NCI-H2196 treated with DMSO at 0.1 percent for 48 hours (cell line): ENCODE data around the gene CD33.
"Not testable (repeated sequence)": the region's sequence is repeated elsewhere in the genome, so short reads cannot be mapped to it uniquely, and the experiment has no call there.

ENCODE experiments used
- DNase-seq: peaks from one replicate; lab custom pipeline; 2025; ENCODE audit not compliant: unreplicated experiment; lab: John Stamatoyannopoulos, UW

Gene CD33

DNA sequence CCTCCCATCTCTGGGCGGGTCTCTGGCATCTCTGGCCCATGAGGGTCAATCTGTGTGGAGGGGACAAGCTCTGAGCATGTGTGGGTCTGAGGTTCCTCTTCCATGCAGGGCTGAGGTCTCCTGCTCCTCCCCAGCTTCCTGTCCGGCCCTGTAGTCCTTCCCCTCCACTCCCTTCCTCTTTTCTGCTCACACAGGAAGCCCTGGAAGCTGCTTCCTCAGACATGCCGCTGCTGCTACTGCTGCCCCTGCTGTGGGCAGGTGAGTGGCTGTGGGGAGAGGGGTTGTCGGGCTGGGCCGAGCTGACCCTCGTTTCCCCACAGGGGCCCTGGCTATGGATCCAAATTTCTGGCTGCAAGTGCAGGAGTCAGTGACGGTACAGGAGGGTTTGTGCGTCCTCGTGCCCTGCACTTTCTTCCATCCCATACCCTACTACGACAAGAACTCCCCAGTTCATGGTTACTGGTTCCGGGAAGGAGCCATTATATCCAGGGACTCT is at the start of gene CD33:
Gene CD33 (plus strand): TSS at position 183 of the 496 bp plus-strand sequence. CDS start 39 bp downstream, at position 222.
- not testable (repeated sequence) for DNase-seq

DNA sequence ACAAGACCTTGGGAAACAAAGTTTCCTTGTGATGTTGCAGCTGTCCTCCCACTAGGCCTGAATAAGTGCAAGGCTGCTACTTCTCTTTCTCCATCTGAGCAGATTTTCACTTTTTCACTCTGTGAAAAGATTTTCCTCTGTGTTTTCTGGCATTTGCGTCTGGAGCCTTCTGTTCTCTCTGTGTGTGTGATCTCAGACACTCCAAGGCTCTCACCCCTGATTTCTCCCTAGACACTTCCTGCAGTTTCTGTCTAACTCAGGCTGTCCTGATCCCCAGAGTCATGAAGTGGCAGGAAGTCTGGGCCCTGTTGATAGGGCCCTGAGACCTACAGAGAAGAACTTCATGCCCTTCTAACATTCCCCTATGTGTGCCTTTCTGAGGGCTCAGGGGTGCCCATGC is 45.6 kb upstream of the CD33 start:
- DNase-seq, result no peak

DNA sequence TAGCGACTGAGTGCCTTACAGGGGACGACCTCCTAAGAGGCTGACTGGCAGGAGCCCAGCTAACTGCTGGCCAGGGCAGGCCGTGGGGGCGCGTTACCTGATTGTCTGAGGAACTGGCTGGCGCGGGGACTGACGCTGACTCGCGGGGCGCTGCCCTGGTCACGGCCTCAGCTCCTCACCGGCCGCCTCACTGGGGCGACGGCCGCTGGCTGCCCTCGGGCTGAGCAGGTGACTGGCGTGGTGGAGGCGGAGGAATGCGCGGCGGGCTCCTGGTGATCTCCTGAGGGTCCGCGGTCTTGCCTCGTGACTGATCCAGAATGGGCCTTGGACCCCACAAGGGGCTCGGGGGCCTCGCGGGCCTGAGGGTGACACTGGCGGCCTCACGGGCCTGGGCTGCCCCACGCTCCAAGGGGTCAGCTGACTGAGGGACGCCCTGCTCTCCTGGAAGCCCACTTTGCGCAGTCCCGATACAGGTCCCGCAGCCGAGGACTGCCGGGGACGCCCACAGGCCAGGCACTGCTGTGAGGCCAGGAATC is 43.4 kb upstream of the CD33 start:
- no peak for DNase-seq

DNA sequence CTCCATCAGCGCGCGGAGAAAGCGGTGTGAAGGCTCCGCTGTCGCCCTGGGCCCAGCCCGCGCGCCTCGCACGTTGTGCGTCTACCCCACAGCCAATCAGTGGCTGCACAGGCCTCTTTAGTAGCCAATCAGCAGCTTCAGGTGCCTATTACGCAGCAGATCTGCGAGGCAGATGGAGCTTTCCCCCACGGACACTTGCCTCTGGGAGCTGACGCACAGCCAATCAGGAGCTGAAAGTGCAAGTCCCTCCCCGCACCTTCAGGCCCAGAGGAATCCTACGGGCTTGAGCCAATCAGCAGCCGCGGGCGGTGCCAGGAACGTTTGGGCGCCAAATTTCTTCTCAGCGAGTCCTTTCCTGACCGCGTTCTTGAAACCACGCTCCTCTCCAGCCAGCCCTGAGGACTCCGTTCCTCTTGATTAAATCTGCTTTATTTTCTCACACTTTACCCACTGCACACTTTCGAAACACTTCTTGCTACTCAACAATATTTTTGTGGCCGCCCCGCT is 42.9 kb upstream of the CD33 start:
- DNase-seq, result no peak

DNA sequence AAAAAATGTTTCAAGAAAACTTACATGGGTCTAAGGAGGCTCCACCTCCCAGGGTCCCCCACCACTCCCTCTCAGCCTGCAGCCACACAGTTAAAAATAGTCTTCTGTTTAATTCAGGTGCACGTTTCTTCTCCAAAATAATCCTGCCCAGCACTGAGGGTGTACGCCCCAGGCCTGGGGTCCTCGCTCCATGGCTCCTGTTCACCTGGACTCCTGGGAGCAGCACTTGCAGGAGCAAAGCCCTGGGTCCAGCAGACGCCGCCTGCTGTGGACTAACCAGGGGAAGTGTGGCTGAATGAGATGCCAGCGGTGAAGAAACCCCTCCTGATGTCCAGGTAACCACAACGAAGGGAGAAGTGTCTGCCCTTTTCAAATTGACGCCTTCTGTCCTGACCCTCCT is 41.3 kb upstream of the CD33 start:
- no peak for DNase-seq

DNA sequence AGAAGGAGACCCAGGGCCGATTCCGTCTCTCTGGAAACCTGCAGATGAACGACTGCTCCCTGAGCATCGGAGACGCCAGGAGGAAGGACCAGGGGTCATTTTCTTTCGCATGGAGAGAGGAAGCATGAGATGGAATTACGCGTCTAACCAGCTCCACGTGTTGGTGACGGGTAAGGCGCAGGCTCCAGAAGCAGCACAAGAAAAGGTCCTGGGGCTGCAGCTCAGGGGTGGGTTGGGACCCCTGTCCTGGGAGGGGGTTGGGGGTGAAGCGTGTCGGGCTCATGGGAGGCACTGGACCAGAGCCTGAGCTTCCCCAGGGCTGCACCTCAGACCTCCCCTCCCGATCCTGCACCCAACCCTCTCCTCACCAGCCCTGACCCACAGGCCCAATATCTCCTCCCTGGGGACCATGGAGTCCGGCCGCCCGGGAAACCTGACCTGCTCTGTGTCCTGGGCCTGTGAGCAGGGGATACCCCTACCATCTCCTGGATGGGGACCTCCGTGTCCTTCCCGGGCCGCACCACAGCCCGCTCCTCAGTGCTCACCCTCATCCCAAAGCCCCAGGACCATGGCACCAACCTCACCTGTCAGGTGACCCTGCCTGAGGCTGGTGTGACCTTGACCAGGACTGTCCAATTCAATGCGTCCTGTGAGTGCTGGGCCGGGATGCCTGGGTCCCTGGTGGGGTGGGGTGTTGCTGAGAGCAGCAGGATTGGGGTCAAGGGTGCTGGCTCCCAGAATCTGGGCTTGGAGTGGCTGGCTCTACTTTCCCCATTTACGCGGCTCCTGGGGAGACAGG is 39.6 kb upstream of the CD33 start:
- DNase-seq, result no peak

DNA sequence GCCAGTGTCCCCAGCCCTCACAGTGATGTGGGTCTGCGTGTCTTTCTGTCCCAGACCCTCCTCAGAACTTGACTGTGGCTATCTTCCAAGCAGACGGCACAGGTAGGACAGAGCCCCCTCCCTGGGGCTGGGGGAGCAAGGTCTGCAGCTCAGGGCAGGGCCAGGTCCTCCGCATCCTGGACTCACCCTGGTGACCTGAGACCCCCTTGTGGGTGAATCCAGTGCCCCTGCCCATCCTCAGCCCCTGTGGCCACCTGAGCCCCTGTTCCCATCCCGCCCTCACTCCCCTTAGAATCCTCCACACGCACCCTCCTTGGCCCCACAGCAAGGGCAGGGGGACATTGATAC is 39.0 kb upstream of the CD33 start:
- no peak for DNase-seq

DNA sequence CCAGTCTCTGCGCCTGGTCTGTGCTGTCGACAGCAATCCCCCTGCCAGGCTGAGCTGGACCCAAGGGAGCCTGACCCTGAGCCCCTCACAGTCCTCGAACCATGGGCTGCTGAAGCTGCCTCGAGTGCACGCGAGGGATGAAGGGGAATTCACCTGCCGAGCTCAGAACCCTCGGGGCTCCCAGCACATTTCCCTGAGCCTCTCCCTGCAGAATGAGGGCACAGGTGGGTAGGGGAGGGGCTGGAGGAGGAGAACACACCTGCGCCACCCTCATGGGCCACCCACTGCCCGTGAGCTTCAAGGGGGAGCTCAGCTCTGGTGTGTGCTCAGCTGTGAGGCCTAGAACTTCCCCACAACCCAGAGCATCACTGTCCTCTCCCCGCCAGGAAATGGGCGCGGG is 38.6 kb upstream of the CD33 start:
- no peak for DNase-seq

DNA sequence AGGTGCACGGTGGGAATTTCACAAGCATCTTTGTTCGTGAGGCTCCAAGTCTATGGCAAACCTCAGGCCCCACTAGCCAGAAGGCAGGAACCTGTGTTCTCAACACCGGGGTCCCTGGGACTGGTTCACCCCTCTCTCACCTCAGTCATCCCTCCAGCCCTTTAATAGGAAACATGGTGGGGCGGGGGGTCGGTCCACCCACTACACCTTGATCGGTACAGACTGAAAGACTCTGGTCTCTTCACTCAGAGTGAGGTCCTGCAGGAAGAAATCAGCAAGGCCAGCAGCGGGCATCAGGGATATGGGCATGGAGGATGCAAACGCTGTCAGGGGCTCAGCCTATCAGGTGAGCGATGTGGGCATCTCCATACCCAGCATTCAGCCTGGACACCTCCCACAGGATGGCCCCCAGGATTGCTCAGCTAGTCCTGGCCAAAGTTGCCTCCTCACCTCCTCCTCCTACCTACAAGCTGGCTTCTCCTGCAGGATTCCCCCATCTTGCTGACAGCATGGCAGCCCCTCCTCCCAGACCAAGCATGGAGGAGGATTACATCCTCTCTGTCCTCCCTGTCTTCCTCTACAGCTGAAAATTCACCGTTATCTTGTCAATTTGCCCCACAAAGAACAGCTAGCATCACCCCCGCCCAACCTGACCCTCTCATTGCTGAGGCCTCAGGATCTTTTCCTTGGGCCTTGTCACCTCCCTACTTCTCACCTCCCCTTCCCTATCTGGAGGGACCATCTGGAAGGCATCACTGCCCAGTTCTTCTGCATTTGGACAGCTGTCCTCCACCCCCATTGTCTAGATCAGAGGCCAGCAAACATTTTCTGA is 37.3 kb upstream of the CD33 start:
- no peak for DNase-seq

DNA sequence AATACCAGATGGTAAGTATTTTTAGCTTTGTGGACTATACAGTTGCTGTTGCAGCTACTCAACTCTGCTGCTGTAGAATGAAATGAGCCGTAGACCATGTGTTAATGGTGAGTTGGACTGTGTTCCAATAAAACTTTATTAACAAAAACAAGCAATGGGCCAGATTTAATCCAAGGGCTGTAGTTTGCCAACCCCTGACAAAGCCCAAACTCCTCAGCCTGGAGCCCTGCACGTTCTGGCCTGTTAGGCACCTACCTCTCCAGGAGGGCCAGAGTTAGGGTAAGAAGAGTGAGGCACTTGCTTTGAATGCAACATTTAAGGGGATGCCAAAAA is 36.7 kb upstream of the CD33 start:
- no peak for DNase-seq

DNA sequence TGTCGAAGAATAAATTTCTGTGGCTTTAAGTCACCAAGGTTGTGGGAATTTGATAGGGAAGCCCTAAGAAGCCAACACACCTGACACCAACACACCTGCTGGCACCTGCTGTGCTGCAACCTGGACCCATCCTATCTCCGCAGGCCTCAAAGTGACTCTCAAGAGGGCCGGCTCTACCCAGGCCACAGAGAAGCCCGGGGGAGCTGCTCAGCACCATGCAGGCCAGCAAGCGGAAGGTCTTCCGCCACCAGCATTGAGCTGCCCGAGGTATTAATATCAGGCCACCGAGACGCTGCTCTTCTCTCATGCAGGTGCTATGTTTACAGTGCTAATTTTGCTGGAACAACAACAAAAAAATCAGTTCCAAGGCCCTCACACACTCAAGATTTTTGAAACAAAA is 32.2 kb upstream of the CD33 start:
- DNase-seq, result no peak

DNA sequence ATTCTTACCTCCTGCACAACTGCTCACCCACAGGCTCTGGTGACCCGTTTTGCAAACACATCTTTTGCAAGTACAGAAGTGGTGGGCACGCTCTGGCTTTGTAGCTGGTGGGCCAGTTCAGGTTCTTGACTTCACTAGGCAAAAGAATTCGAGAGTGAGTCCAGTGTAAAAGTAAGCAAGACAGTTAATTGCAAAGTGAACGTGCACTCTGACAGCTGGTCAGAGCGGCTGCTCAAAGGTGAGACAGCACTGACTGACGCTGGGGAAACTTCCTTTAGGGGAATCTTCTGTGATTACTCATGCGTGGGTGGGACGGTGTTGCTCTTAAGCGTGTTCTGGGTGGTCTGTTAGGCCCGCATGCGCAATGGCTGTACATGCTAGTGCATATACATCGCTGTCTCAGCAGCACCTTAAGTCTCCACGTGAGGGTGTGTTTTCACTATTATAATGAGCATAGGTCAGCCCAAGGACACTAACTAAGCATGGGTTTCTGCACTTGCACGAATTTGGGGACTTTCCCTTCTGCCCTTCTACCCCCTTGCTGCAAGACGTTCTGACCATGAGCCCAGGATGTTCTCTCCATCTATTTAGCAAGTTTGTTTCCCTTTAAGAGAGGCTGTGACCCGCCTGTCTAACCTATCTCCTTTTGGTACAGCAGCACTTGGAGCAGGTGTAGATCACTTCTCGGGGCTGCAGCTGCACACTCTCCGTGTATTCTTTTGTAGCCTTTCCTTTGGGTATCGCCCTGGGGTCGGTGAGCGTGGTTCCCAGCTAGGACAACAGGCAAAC is 30.2 kb upstream of the CD33 start:
- DNase-seq, result no peak

DNA sequence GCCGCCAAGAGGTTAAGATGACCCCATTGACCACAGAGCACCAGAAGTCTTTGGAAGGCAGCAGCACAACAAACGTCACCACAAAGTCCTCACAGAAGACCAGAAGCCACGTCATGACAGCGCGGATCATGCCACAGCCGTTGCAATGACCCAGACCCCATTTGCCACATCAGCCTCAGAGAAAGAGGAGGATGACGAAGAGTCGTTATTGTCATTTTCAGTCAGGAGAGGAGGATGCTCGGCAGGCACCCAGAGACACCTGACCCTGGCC is 29.6 kb upstream of the CD33 start:
- DNase-seq, result no peak

DNA sequence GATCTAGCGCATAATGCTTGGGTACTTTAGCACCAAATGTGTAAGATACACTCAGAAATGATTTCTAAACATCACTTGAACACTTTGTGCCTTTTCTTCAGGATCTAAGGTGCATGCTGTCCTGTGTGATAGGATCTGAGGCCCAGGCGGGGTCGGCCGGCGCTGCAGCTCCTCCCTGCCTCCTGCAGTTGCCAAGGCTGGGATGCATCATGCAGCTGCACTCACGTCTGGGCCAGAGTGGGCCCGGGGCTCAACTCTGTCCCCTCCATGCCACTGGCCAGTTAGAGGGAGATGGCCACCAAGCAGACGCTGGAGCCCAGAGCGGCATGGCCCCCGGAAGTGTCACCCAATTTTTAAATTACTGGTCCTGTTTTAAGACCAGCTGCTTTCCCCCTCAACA is 29.3 kb upstream of the CD33 start:
- no peak for DNase-seq

DNA sequence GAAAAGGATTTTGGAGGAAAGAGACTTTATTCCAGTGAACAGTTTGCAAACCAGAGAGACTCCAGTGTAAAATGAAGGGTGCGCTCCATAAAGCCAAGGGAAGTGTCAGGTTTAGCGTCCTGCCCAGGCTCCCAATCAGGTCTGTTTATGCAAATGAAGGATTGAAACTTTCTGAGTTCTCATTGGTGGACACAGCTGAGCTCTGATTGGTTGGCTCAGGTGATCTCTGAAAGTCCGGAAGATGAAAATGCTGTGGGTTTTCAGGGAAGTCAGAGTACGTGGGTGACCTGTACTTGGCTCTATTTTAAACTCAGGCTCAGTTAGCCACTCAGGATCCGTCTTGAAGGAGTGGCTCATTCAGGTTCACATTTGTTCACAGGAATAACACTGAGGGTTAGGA is 28.7 kb upstream of the CD33 start:
- no peak for DNase-seq

DNA sequence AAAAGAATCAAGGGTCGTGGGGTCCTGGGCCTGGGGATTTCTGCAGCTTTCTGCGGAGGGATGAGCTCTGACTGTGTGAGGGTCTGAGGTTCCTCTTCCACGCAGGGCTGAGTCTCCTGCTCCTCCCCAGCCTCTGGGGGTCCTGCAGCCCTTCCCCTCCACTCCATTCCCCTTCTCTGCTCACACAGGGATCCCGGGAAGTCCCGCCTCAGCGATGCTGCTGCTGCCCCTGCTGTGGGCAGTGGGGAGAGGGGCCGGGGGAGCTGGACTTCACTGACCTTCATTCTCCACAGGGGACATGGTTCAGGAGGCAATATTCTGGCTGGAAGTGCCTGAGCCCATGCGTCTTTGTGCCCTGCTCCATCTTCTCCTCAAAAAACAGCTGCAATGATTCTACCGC is 26.2 kb upstream of the CD33 start:
- DNase-seq, result no peak

DNA sequence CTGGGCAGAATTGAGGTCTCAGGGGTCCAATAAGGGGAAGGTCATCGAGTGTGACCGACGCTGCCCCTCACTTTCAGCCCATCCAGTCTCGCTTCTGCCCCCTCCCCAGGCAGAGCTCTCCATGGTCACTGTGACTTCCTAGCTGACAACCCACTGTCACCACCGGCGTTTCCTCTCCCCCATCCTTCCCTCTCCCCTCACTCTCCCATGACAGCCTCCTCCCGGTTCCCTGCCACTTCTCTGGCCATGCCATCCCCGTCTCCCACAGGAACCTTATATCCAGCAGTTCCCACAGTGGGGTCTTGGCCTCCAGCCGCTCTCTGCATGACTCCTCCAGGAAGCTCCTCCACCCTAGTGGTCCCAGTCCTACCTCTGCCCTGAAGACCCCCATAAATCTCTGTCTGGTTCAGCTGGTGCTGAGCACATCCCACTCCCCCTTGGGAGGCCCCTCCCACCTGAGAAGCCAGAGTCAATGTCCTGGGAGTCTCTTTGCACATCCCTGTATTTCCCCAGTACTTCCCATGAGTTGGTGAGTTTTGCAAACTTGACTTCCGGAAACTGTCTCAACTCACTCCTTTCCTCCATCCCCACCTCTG is 24.7 kb upstream of the CD33 start:
- DNase-seq, result no peak

DNA sequence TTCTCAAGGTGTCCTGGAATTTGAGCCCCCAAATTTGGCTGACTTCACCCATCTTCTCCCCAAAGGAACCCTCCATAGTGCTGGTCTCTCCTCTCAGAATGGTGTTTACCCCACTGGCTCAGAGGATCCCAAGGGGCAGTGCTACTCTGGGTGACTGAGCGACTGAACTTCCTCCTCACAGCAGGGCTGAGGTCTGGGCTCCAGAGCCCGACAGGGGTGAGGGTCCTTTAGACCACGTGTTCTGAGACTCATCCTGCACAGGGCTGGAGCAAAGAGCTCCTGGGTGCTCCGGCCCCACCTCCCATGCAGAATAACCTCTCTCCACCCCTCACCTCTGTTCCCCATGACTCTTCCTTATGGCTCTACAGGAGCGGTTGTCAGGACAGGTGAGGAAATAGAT is 23.2 kb upstream of the CD33 start:
- no peak for DNase-seq

DNA sequence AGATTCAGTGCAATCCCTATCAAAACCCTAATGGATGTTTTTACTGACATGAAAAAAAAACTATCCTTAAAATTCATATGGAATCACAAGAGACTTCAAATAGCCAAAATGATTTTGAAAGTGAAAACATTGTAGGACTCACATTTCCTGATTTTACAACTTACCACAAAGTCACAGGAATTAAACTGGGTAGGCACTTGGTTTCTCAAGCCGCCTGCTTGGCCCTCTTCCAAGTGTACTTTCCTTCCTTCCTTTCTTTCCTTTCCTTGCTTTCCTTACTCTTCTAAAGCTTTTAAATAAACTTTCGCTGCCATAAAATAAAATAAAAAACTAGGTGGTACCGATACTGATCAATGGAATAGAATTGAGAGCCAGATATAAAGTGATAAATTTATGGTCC is 21.0 kb upstream of the CD33 start:
- DNase-seq, result no peak

DNA sequence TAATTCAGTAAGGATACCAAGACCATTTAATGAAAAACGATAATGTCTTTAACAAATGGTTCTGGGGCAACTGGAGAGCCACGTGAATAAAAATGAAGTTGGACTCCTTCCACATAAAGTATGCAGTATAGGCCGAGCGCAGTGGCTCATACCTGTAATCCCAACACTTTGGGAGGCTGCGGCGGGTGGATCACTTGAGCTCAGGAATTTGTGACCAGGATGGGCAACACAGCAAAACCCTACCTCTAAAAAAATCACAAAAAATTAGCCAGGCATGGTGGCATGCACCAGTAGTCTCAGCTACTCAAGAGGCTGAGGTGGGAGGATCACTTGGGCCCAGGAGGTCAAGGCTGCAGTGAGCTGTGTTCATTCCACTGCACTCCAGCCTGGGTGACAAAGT is 20.6 kb upstream of the CD33 start:
- no peak for DNase-seq

DNA sequence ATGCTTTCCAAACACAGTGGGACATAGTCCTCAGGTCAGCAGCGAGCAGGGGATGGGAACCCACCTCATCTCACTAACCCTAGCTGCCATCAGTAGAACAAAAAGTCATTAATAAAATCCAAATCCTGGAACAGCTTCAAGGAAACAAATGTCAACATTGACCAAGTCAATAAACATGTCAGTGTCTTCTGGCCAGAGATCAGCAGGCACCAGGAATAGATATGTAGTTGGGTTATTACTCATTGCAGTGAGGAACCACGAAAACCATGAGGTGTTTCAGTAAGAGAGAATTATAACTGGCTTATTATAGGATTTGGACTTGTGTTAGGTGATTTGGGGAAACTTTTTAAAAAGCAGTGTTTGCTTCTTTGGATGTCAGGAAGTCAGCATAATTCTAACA is 17.1 kb upstream of the CD33 start:
- no peak for DNase-seq
